RKO (cell line): ENCODE measurements around the gene IFNW1.
A peak's percentile ranks its signal among the peaks of the same experiment; 100 is the strongest.
"Not testable (repeated sequence)": the region's sequence is repeated elsewhere in the genome, so short reads cannot be mapped to it uniquely, and the experiment has no call there.

Experiments
- DNase-seq: peaks from one replicate; pipeline ENCODE4 v3.0.0-alpha.2; 2016; ENCODE audit warnings: low spot score

Gene IFNW1

GRCh38 chr9:21141427-21141882 lies at the start of gene IFNW1:
IFNW1 (minus strand) TSS chr9:21141832; CDS start chr9:21141570, 262 bp downstream.
- no peak for DNase-seq

GRCh38 chr9:21187487-21187886 lies 45.9 kb upstream of the IFNW1 start, which contains the start of gene IFNA4:
IFNA4 (minus strand) TSS chr9:21187587; CDS start chr9:21187531, 56 bp downstream.
- not testable (repeated sequence) for DNase-seq

GRCh38 chr9:21182810-21183736 lies 41.4 kb upstream of the IFNW1 start:
- peak; percentile 24 for DNase-seq

- DNase-seq: peak; percentile 59
Observed at GRCh38 chr9:21174671-21175070, 33.0 kb upstream of the IFNW1 start.

- DNase-seq: no peak
Observed at GRCh38 chr9:21172156-21172555, 30.5 kb upstream of the IFNW1 start.

GRCh38 chr9:21171351-21171750 lies 29.7 kb upstream of the IFNW1 start:
- DNase-seq: no peak

- DNase-seq: not testable (repeated sequence)
Observed at GRCh38 chr9:21166560-21166959, 24.9 kb upstream of the IFNW1 start, which contains the start of gene IFNA21. IFNA21 (minus strand) TSS chr9:21166660; CDS start chr9:21166612, 48 bp downstream.

GRCh38 chr9:21165516-21165915 lies 23.9 kb upstream of the IFNW1 start:
- no peak for DNase-seq

- DNase-seq: no peak
Observed at GRCh38 chr9:21160178-21160577, 18.5 kb upstream of the IFNW1 start.

- peak; percentile 28 for DNase-seq
Observed at GRCh38 chr9:21155501-21155900, 13.9 kb upstream of the IFNW1 start.

- peak; percentile 67 for DNase-seq
Observed at GRCh38 chr9:21154018-21154608, 12.5 kb upstream of the IFNW1 start.

- DNase-seq: peak; percentile 56
Observed at GRCh38 chr9:21153336-21154017, 11.8 kb upstream of the IFNW1 start.

GRCh38 chr9:21144603-21145002 lies 3.0 kb upstream of the IFNW1 start:
- DNase-seq: no peak

- DNase-seq: no peak
Observed at GRCh38 chr9:21137020-21137419, 4.6 kb downstream of the IFNW1 start.

- no peak for DNase-seq
Observed at GRCh38 chr9:21135736-21136135, 5.9 kb downstream of the IFNW1 start.

GRCh38 chr9:21128186-21128585 lies 13.4 kb downstream of the IFNW1 start:
- not testable (repeated sequence) for DNase-seq

- DNase-seq: no peak
Observed at GRCh38 chr9:21121595-21122251, 19.9 kb downstream of the IFNW1 start.

GRCh38 chr9:21121079-21121478 lies 20.6 kb downstream of the IFNW1 start:
- no peak for DNase-seq

GRCh38 chr9:21119093-21119770 lies 22.4 kb downstream of the IFNW1 start:
- no peak for DNase-seq

- DNase-seq: no peak
Observed at GRCh38 chr9:21114311-21114710, 27.3 kb downstream of the IFNW1 start.
